AG10803 (cell line): ENCODE data around the gene LAMA2.

ENCODE experiments used
- DNase-seq: peaks from one replicate; pipeline ENCODE4 v3.0.0; 2010; ENCODE audit warnings: low read depth
- H3K4me3 ChIP-seq: 2 replicates; pipeline ENCODE4 v1.5.1; 2011; ENCODE audit warnings: mild to moderate bottlenecking, low read length, control low read depth
- CTCF ChIP-seq: conservative IDR thresholded peaks from 2 replicates; pipeline ENCODE4 v1.5.1; 2011; ENCODE audit warnings: mild to moderate bottlenecking, low read length, control low read depth, inconsistent platforms

Gene LAMA2

DNA sequence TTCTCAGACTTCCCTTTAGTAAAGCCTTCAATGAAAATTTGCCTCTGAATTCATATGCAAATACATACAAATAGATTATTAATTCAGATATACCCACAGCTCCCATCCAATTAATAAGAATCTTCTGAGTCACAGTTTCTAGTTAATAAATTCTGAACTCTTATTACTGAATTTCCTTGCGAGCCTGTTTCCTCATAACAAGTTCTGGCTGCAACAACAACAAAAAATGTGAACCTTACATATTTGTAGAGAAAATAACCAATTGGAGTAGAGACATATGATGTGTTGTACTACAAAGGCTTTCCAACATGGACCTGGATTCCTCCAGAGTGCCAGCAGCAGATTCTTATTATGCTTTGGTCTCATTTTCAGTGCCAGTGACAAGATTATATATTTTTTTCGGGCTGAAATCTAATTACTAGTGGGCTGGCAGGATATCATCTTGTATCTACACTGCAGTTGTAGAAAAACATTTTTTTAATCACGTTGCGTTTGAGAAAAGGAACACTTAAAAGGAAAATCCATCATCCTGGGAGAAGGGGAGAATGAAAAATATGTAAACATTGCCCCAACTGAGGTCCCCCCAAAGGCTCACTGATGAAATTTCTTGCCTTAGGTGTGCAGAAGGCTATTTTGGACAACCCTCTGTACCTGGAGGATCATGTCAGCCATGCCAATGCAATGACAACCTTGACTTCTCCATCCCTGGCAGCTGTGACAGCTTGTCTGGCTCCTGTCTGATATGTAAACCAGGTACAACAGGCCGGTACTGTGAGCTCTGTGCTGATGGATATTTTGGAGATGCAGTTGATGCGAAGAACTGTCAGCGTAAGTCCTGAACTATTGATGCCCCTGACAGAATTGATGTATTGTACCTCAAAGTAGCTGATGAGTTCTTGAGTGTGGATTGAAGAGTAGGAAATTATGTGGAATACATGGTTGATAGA, 404.6 kb downstream of the LAMA2 start:
- TF ChIP-seq CTCF, result no peak
- DNase-seq, result no peak
- H3K4me3 ChIP-seq, result no peak overlapping the region

- no peak overlapping the region for H3K4me3 ChIP-seq
- TF ChIP-seq CTCF, result no peak
- no peak for DNase-seq
Observed at GRCh38 chr6:129289442-129289841, 406.5 kb downstream of the LAMA2 start.

GRCh38 chr6:129292836-129293235, 409.9 kb downstream of the LAMA2 start:
- no peak overlapping the region for H3K4me3 ChIP-seq
- DNase-seq, result no peak
- no peak for TF ChIP-seq CTCF

DNA sequence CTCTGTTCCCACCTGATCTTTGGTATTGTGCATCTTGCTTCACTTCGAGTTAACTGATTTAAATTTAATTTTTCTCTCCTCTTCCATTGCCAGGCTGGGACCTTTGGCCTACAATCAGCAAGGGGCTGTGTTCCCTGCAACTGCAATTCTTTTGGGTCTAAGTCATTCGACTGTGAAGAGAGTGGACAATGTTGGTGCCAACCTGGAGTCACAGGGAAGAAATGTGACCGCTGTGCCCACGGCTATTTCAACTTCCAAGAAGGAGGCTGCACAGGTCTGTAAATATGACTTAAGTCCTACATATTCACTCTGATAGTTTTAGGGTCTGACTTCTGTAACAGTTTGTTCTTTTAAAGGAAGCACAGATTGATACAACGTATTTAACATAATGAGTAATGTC, 414.7 kb downstream of the LAMA2 start:
- DNase-seq, result no peak
- no peak overlapping the region for H3K4me3 ChIP-seq
- TF ChIP-seq CTCF, result no peak

- no peak for DNase-seq
- TF ChIP-seq CTCF, result no peak
- no peak overlapping the region for H3K4me3 ChIP-seq
Observed at GRCh38 chr6:129302671-129303070, 419.7 kb downstream of the LAMA2 start.

GRCh38 chr6:129306826-129307225, 423.9 kb downstream of the LAMA2 start:
- no peak for DNase-seq
- TF ChIP-seq CTCF, result no peak
- no peak overlapping the region for H3K4me3 ChIP-seq

DNA sequence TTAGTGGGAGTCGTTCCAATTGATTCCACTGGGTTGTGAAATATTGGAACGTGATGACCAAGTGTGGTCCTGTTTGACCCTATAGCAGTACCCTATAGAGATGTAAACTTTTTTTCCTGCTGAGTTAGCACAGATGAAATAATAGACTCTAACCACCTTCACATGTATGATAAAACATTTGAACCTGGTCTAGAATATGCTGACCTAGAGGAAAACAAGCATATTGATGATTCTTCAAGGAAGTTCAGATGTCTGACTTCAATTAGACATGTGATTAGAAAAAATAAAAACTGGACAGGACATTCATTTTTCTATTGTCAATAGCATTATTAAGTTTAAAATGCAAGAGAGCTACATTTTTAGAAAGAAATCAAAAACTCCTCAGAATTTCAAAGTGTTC, 424.9 kb downstream of the LAMA2 start:
- no peak overlapping the region for H3K4me3 ChIP-seq
- DNase-seq, result no peak
- TF ChIP-seq CTCF, result no peak
